ENCODE results near the gene CELF1.
A peak's percentile ranks its signal among the peaks of the same experiment; 100 is the strongest.
"Not testable (repeated sequence)": the region's sequence is repeated elsewhere in the genome, so short reads cannot be mapped to it uniquely, and the experiment has no call there.

CELF1 gene

DNA sequence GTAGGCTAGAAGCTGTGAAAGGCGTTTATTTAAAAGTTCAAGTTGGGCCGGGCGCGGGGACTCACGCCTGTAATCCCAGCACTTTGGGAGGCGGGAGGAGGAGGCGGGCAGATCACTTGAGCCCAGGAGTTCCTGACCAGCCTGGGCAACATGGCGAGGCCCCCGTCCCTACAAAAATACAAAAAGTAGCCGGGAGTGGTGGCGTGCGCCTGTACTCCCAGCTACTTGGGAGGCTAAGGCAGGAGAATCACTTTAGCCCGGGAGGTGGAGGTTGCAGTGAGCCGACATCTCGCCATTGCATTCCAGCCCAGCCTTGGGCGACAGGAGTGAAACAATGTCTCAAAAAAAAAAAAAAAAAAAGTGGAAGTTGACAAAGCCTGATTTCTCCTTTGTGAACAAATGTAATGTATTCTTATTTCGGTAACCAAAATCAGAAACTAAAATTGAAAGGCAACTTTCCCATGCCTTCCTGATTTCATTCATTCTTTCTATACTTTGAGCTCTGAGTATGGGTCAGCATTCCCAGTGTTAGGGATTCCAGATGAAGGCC is 13.3 kb upstream of the CELF1 start:
- peak overlapping the region; percentile 86 for H3K9ac ChIP-seq (ENCODE audit: low read length)
- peaks cover 28% of the 10 kb centered on the region for H3K36me3 ChIP-seq (ENCODE audit: insufficient read depth, low read length)
- no peaks in the 10 kb centered on the region for H3K9me2 ChIP-seq (ENCODE audit: low read depth, low read length)
- peaks cover 23% of the 10 kb centered on the region for H3K4me1 ChIP-seq (ENCODE audit: insufficient read depth, low read length, severe bottlenecking)
- H3K4me3 ChIP-seq (ENCODE audit: low read depth, low read length, poor library complexity, severe bottlenecking), result peak overlapping the region; percentile 87
- no peaks in the 10 kb centered on the region for H3K27me3 ChIP-seq (ENCODE audit: insufficient read depth, low read length)
- H3K79me2 ChIP-seq (ENCODE audit: insufficient read depth, low read length), result peaks cover 21% of the 10 kb centered on the region
- H4K20me1 ChIP-seq (ENCODE audit: insufficient read depth, low read length), result no peaks in the 10 kb centered on the region
- peak overlapping the region; percentile 93 for H3K4me2 ChIP-seq (ENCODE audit: low read length)
- no peak overlapping the region for H2AFZ ChIP-seq (ENCODE audit: low read length)
- 0 out of 2 replicates have a peak, but pooled peaks cover 5% of the 10 kb centered on the region for H3F3A ChIP-seq (ENCODE audit: insufficient read depth, low read length)
- no peak for TF ChIP-seq EZH2 (IDR thresholded peaks at IDR 0.05; ENCODE audit: borderline replicate concordance, low read length)
- TF ChIP-seq, protein P1, sequence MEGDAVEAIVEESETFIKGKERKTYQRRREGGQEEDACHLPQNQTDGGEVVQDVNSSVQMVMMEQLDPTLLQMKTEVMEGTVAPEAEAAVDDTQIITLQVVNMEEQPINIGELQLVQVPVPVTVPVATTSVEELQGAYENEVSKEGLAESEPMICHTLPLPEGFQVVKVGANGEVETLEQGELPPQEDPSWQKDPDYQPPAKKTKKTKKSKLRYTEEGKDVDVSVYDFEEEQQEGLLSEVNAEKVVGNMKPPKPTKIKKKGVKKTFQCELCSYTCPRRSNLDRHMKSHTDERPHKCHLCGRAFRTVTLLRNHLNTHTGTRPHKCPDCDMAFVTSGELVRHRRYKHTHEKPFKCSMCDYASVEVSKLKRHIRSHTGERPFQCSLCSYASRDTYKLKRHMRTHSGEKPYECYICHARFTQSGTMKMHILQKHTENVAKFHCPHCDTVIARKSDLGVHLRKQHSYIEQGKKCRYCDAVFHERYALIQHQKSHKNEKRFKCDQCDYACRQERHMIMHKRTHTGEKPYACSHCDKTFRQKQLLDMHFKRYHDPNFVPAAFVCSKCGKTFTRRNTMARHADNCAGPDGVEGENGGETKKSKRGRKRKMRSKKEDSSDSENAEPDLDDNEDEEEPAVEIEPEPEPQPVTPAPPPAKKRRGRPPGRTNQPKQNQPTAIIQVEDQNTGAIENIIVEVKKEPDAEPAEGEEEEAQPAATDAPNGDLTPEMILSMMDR (IDR thresholded peaks at IDR 0.05; ENCODE audit: low read length), result no peak
- H3K9me3 ChIP-seq (ENCODE audit: low read length), result no peaks in the 10 kb centered on the region
- peak overlapping the region; percentile 55 for H3K27ac ChIP-seq (ENCODE audit: low read depth, low read length, poor library complexity, severe bottlenecking)

DNA sequence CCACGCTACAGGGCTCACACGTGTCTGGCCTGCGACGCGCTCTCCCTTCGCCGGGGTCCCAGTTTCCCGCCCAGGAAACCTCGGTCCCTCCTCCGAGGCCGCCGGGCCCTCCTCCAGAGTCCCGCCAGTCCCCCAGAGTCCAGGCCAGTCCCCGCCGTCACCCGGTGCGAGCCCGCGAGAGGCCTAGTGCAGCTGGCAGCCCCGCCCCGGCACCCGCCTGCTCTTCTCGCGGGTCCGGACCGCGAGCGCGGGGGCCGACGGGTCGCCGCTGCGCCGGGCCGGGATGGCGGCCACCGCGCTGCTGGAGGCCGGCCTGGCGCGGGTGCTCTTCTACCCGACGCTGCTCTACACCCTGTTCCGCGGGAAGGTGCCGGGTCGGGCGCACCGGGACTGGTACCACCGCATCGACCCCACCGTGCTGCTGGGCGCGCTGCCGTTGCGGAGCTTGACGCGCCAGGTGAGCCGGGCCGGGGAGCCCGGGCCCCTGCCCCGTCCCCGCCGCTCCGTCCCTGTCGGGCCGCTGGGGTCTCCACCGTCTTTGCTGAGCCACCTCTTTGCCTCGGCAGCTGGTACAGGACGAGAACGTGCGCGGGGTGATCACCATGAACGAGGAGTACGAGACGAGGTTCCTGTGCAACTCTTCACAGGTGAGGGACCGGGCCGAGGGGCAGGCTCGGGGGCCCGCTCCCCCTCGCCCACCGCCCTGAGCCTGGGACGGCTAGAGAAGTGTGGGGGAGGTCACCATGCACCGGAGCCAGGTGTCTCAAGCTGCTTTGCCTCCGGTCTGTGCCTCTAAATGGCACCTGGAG is 12.6 kb upstream of the CELF1 start, which contains the start of gene PTPMT1:
Gene PTPMT1, plus strand, starts transcription at position 260 of the 809 bp plus-strand sequence. Its CDS starts 24 bp downstream, at position 284.
- Histone ChIP-seq H3K36me3 (ENCODE audit: insufficient read depth, low read length) (peaks cover 21% of the 10 kb centered on the region), H3K9me3 (ENCODE audit: low read length) (no peaks in the 10 kb centered on the region), H3K27me3 (ENCODE audit: insufficient read depth, low read length) (no peaks in the 10 kb centered on the region), H3K27ac (ENCODE audit: low read depth, low read length, poor library complexity, severe bottlenecking) (peak within 1 kb of the TSS; percentile 65), H4K20me1 (ENCODE audit: insufficient read depth, low read length) (no peaks in the 10 kb centered on the region), H3K4me1 (ENCODE audit: insufficient read depth, low read length, severe bottlenecking) (peaks cover 23% of the 10 kb centered on the region), H3K9ac (ENCODE audit: low read length) (peak within 1 kb of the TSS; percentile 86), H3K4me2 (ENCODE audit: low read length) (peak within 1 kb of the TSS; percentile 93), H3K79me2 (ENCODE audit: insufficient read depth, low read length) (peaks cover 21% of the 10 kb centered on the region), H3F3A (ENCODE audit: insufficient read depth, low read length) (0 out of 2 replicates have a peak, but pooled peaks cover 5% of the 10 kb centered on the region), H3K9me2 (ENCODE audit: low read depth, low read length) (no peaks in the 10 kb centered on the region), H3K4me3 (ENCODE audit: low read depth, low read length, poor library complexity, severe bottlenecking) (peak within 1 kb of the TSS; percentile 87), H2AFZ (ENCODE audit: low read length) (0 out of 2 replicates have a peak within 1 kb of the TSS, but pooled peaks have one; percentile 45)
- TF ChIP-seq, protein P1 (IDR thresholded peaks at IDR 0.05; ENCODE audit: low read length), result no peak
- no peak for TF ChIP-seq EZH2 (IDR thresholded peaks at IDR 0.05; ENCODE audit: borderline replicate concordance, low read length)

DNA sequence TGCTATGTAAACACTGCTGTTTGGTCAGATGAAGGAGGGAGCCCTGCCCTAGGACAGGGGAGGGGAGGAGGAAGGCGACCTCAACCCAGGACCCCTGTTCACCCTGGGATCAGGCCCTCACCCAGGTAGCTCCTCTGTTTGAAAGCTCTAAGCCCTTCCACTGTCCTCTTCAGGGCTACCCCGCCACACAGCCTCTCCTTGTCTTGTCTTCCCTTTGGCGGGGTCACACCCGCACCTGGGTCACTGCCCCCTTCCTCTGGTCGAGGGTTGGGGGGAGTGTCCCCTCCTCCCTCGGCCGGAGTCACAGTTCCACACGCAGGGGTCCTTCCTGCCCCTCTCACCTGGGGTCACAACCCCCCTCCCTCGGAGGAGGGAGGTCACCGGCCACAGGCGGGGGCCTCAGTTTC is 12.0 kb upstream of the CELF1 start:
- TF ChIP-seq, protein P1 (IDR thresholded peaks at IDR 0.05; ENCODE audit: low read length), result no peak
- Histone ChIP-seq H3K79me2 (ENCODE audit: insufficient read depth, low read length) (peaks cover 21% of the 10 kb centered on the region), H4K20me1 (ENCODE audit: insufficient read depth, low read length) (no peaks in the 10 kb centered on the region), H3K27me3 (ENCODE audit: insufficient read depth, low read length) (no peaks in the 10 kb centered on the region), H3K27ac (ENCODE audit: low read depth, low read length, poor library complexity, severe bottlenecking) (peak overlapping the region; percentile 65), H3K36me3 (ENCODE audit: insufficient read depth, low read length) (peaks cover 15% of the 10 kb centered on the region), H3K4me1 (ENCODE audit: insufficient read depth, low read length, severe bottlenecking) (peaks cover 23% of the 10 kb centered on the region), H3K4me2 (ENCODE audit: low read length) (peak overlapping the region; percentile 93), H3K9me3 (ENCODE audit: low read length) (no peaks in the 10 kb centered on the region), H3K9ac (ENCODE audit: low read length) (peak overlapping the region; percentile 86), H3F3A (ENCODE audit: insufficient read depth, low read length) (no peaks in the 10 kb centered on the region), H2AFZ (ENCODE audit: low read length) (0 out of 2 replicates have a peak overlapping the region, but pooled peaks have one; percentile 45), H3K4me3 (ENCODE audit: low read depth, low read length, poor library complexity, severe bottlenecking) (peak overlapping the region; percentile 87), H3K9me2 (ENCODE audit: low read depth, low read length) (no peaks in the 10 kb centered on the region)

DNA sequence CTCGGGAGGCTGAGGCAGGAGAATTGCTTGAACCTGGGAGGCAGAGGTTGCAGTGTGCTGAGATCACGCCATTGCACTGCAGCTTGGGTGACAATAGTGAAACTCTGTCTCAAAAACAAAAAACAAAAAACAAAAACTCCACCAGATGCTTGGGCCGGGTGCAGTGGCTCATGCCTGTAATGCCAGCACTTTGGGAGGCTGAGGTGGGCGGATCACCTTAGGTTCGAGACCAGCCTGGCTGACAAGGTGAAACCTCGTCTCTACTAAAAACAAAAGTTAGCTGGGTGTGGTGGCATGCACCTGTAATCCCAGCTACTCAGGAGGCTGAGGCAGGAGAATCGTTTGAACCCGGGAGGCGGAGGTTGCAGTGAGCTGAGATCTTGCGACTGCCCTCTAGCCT is 11.4 kb upstream of the CELF1 start:
- not testable (repeated sequence) for H2AFZ ChIP-seq (ENCODE audit: low read length); H3K9me3 ChIP-seq (ENCODE audit: low read length); H3K27me3 ChIP-seq (ENCODE audit: insufficient read depth, low read length); H3K27ac ChIP-seq (ENCODE audit: low read depth, low read length, poor library complexity, severe bottlenecking); H3K36me3 ChIP-seq (ENCODE audit: insufficient read depth, low read length); H3F3A ChIP-seq (ENCODE audit: insufficient read depth, low read length); H4K20me1 ChIP-seq (ENCODE audit: insufficient read depth, low read length); H3K9me2 ChIP-seq (ENCODE audit: low read depth, low read length)
- peak overlapping the region; percentile 86 for H3K9ac ChIP-seq (ENCODE audit: low read length)
- peaks cover 21% of the 10 kb centered on the region for H3K79me2 ChIP-seq (ENCODE audit: insufficient read depth, low read length)
- peak overlapping the region; percentile 87 for H3K4me3 ChIP-seq (ENCODE audit: low read depth, low read length, poor library complexity, severe bottlenecking)
- H3K4me1 ChIP-seq (ENCODE audit: insufficient read depth, low read length, severe bottlenecking), result peaks cover 23% of the 10 kb centered on the region
- H3K4me2 ChIP-seq (ENCODE audit: low read length), result peak overlapping the region; percentile 93

DNA sequence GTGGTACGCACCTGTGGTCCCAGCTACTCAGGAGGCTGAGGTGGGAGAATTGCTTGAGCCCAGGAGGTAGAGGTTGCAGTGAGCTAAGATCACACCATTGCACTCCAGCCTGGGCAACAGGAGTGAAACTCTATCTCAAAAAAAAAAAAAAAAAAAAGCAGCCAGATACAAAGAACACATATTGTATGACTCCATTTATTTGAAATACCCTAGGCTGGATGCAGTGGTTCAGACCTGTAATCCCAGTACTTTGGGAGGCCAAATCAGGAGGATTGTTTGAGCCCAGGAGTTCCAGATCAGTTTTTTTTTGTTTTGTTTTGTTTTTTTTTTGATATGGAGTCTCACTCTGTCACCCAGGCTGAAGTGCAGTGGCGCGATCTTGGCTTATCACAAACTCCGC is 9.5 kb upstream of the CELF1 start:
- H3K4me3 ChIP-seq (ENCODE audit: low read depth, low read length, poor library complexity, severe bottlenecking); H3K27me3 ChIP-seq (ENCODE audit: insufficient read depth, low read length); H3K4me2 ChIP-seq (ENCODE audit: low read length); H3K9ac ChIP-seq (ENCODE audit: low read length); H2AFZ ChIP-seq (ENCODE audit: low read length); H3K9me2 ChIP-seq (ENCODE audit: low read depth, low read length); H3K27ac ChIP-seq (ENCODE audit: low read depth, low read length, poor library complexity, severe bottlenecking); H3F3A ChIP-seq (ENCODE audit: insufficient read depth, low read length); H3K36me3 ChIP-seq (ENCODE audit: insufficient read depth, low read length); H3K9me3 ChIP-seq (ENCODE audit: low read length); H4K20me1 ChIP-seq (ENCODE audit: insufficient read depth, low read length): not testable (repeated sequence)
- Histone ChIP-seq H3K79me2 (ENCODE audit: insufficient read depth, low read length) (peaks cover 21% of the 10 kb centered on the region), H3K4me1 (ENCODE audit: insufficient read depth, low read length, severe bottlenecking) (peaks cover 23% of the 10 kb centered on the region)
